ENCODE data around the gene ZNF143. TPM values are rescaled to one million over a fixed set of nuclear protein-coding genes. Genes with fewer than 3 reads are reported as not detected.
A peak's percentile ranks its signal among the peaks of the same experiment; 100 is the strongest.

The ZNF143 gene
- total RNA-seq, 2 experiments from 2014 or later = 26.5 to 33.7 TPM

DNA sequence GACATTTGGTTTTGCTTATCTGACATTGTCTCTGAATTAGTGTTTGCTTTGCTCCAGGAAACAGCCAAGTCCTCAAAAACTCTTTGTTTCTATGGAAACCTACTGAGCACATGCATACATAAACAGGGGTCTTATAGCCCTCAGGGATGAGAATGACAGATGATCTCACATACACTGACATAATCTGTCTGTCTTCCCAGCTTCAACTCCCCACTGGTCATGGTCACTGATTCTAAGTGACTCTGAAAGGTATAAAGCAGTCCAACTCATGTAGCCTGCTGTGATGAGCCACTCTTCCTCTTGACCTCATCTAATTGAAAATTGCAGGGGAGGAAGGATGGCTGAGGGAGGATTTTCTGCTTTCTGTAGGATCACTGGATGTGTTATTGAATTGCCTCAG is 12.6 kb downstream of the ZNF143 start:
- CTCF ChIA-PET = interaction anchor here (1.1 to 3.4 kb wide), 3 partner anchors 16 to 62 kb away, joined by 4 to 20 read pairs (median 6); no protein-coding TSS in a partner anchor
- Mint-ChIP-seq H3K9me3 (no peaks in the 10 kb centered on the region), H3K27ac (no peak overlapping the region), H3K36me3 (ENCODE audit: low read depth) (peaks cover 22% of the 10 kb centered on the region), H3K4me3 (no peak overlapping the region), H3K4me1 (ENCODE audit: low read depth) (peaks cover 5% of the 10 kb centered on the region), H3K27me3 (no peaks in the 10 kb centered on the region)
- POLR2A ChIA-PET = interaction anchor here (1.0 to 6.2 kb wide), 3 partner anchors 8 to 140 kb away, joined by 3 to 37 read pairs (median 4); partner anchors contain the start of gene ZNF143
- intact Hi-C loops (cut with micrococcal nuclease) = no loop called here
- ATAC-seq (no peak), DNase-seq (no peak)
- TF ChIP-seq, protein P1, sequence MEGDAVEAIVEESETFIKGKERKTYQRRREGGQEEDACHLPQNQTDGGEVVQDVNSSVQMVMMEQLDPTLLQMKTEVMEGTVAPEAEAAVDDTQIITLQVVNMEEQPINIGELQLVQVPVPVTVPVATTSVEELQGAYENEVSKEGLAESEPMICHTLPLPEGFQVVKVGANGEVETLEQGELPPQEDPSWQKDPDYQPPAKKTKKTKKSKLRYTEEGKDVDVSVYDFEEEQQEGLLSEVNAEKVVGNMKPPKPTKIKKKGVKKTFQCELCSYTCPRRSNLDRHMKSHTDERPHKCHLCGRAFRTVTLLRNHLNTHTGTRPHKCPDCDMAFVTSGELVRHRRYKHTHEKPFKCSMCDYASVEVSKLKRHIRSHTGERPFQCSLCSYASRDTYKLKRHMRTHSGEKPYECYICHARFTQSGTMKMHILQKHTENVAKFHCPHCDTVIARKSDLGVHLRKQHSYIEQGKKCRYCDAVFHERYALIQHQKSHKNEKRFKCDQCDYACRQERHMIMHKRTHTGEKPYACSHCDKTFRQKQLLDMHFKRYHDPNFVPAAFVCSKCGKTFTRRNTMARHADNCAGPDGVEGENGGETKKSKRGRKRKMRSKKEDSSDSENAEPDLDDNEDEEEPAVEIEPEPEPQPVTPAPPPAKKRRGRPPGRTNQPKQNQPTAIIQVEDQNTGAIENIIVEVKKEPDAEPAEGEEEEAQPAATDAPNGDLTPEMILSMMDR (IDR thresholded peaks at IDR 0.05) = no peak

DNA sequence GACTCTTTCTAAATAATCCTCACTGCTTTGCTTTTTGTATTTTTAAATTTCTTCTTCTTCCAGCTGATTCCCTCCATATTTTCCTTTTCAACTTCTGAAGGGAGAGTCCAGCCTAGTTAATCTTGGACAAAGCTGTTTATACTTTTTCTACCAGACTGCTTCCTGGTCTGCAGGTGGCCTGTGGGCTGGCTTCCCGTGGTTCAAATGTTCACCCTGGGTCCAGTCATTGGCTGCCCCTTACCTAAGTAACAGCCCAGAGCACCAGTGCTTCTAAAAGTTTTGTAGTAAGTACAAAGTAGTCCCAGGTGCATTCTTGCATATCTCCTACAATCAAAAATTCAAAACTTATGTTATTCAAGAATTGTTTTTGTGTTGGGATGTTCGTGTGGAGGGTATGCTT is 19.1 kb downstream of the ZNF143 start:
- H3K27ac Mint-ChIP-seq = peak overlapping the region; percentile 52
- no peak overlapping the region for H3K4me3 Mint-ChIP-seq
- ATAC-seq = no peak
- TF ChIP-seq, protein P1 (IDR thresholded peaks at IDR 0.05) = no peak
- peaks cover 11% of the 10 kb centered on the region for H3K36me3 Mint-ChIP-seq (ENCODE audit: low read depth)
- POLR2A ChIA-PET = interaction anchor here (2.1 kb wide), 1 partner anchor 20 kb away, joined by 10 read pairs; the partner anchor contains the start of gene ZNF143
- intact Hi-C loops (cut with micrococcal nuclease) = no loop called here
- CTCF ChIA-PET = interaction anchor here (1.1 to 2.4 kb wide), 5 partner anchors 11 to 55 kb away, joined by 3 to 9 read pairs (median 4); no protein-coding TSS in a partner anchor
- no peaks in the 10 kb centered on the region for H3K9me3 Mint-ChIP-seq
- H3K27me3 Mint-ChIP-seq = no peaks in the 10 kb centered on the region
- DNase-seq = no peak
- no peaks in the 10 kb centered on the region for H3K4me1 Mint-ChIP-seq (ENCODE audit: low read depth)

DNA sequence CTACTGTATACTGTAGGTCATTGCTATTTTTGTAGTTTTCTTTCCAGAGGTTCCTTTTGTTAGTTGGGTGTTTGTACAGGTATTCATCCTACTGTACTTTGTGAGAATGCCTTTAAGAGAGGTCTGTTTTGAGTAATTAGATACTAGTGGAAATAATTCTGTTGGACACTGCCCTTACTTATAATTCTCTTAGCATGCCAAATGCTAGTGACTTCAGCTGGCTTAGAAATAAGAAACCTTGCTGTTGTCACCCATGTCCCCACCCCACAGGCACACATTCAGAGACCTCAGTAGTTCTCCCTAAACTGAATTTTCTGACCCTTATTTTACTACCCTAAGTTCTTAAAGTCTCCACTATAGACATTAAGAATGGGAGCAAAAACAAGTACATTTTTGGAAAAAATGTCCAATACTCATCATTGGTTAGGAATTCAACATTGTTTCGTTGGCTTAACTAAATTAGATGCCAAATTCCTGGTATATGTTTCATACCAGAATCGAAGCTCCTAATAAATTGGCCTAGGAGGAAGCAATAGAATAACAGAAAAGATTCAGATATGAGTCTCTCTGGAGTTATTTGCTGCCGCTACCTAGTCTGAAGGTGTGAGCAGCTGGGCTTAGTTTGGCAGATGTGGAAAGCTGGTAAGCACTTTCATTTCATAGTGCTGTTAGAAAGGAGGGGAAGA is 28.4 kb downstream of the ZNF143 start:
- ATAC-seq = no peak
- no peaks in the 10 kb centered on the region for H3K27me3 Mint-ChIP-seq
- H3K4me1 Mint-ChIP-seq (ENCODE audit: low read depth) = no peaks in the 10 kb centered on the region
- no peak for DNase-seq
- CTCF ChIA-PET = interaction anchor here (1.3 to 6.0 kb wide), 3 partner anchors 15 to 46 kb away, joined by 4 to 41 read pairs (median 4); no protein-coding TSS in a partner anchor
- peaks cover 22% of the 10 kb centered on the region for H3K36me3 Mint-ChIP-seq (ENCODE audit: low read depth)
- H3K27ac Mint-ChIP-seq = no peak overlapping the region
- no peaks in the 10 kb centered on the region for H3K9me3 Mint-ChIP-seq
- H3K4me3 Mint-ChIP-seq = no peak overlapping the region
- TF ChIP-seq, protein P1 (IDR thresholded peaks at IDR 0.05) = no peak
- intact Hi-C loops (cut with micrococcal nuclease) = no loop called here
- POLR2A ChIA-PET = no interaction called here

DNA sequence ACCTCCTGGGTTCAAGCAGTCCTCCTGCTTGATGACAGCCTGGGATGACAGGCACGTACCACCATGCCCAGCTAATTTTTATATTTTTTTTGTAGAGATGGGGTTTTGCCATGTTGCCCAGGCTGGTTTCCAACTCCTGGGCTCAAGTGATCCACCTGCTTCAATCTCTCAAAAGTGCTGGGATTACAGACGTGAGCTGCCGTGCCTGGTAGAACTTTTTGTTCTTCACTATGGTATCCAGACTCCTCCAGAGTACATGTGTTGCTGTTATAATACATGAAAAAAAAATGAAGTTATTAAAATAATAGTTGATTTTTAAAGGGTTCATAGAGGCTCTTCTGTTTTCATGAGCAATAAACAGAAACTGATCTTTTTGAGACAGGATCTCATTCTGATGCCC is 29.6 kb downstream of the ZNF143 start:
- intact Hi-C loops (cut with micrococcal nuclease) = no loop called here
- peaks cover 22% of the 10 kb centered on the region for H3K36me3 Mint-ChIP-seq (ENCODE audit: low read depth)
- DNase-seq = no peak

More for the DNA sequence above, 29.6 kb downstream of the ZNF143 start:
- no peaks in the 10 kb centered on the region for H3K9me3 Mint-ChIP-seq
- H3K4me3 Mint-ChIP-seq = no peak overlapping the region
- TF ChIP-seq, protein P1 (IDR thresholded peaks at IDR 0.05) = no peak
- no peak for ATAC-seq
- ChIA-PET POLR2A (interaction anchor here (0.9 kb wide), 1 partner anchor 31 kb away, joined by 3 read pairs; no protein-coding TSS in a partner anchor), CTCF (interaction anchor here (1.3 to 6.0 kb wide), 4 partner anchors 16 to 45 kb away, joined by 3 to 41 read pairs (median 4); no protein-coding TSS in a partner anchor)
- no peaks in the 10 kb centered on the region for H3K4me1 Mint-ChIP-seq (ENCODE audit: low read depth)
- H3K27me3 Mint-ChIP-seq = no peaks in the 10 kb centered on the region
- H3K27ac Mint-ChIP-seq = no peak overlapping the region

Data from activated CD8-positive, alpha-beta T cell treated with anti-CD3 and anti-CD28 coated beads for 36 hours (primary cell).